NCI-H2029 (cell line): ENCODE measurements around the gene DZIP1L.
"Not testable (repeated sequence)": the region's sequence is repeated elsewhere in the genome, so short reads cannot be mapped to it uniquely, and the experiment has no call there.

ENCODE experiments used
- DNase-seq: peaks from one replicate; lab custom pipeline; 2025; lab: John Stamatoyannopoulos, UW

DZIP1L gene

GRCh38 chr3:138114431-138114918 is 933 bp downstream of the DZIP1L start:
- DNase-seq, result no peak

GRCh38 chr3:138113326-138113725 is 2.1 kb downstream of the DZIP1L start:
- peak; percentile 15 for DNase-seq

- no peak for DNase-seq
Measured at GRCh38 chr3:138112362-138112761, 3.0 kb downstream of the DZIP1L start.

GRCh38 chr3:138105598-138105997 is 9.8 kb downstream of the DZIP1L start:
- no peak for DNase-seq

GRCh38 chr3:138103466-138103865 is 11.9 kb downstream of the DZIP1L start:
- DNase-seq, result no peak

GRCh38 chr3:138101351-138101940 is 14.0 kb downstream of the DZIP1L start:
- DNase-seq, result not testable (repeated sequence)

GRCh38 chr3:138099417-138099816 is 16.0 kb downstream of the DZIP1L start:
- DNase-seq, result no peak

GRCh38 chr3:138097192-138098172 is 17.9 kb downstream of the DZIP1L start:
- DNase-seq, result no peak

GRCh38 chr3:138093721-138094120 is 21.7 kb downstream of the DZIP1L start:
- no peak for DNase-seq

GRCh38 chr3:138092023-138092422 is 23.4 kb downstream of the DZIP1L start:
- no peak for DNase-seq

- no peak for DNase-seq
Measured at GRCh38 chr3:138089091-138089490, 26.3 kb downstream of the DZIP1L start.

GRCh38 chr3:138085745-138086144 is 29.7 kb downstream of the DZIP1L start:
- not testable (repeated sequence) for DNase-seq

- no peak for DNase-seq
Measured at GRCh38 chr3:138084196-138084595, 31.2 kb downstream of the DZIP1L start.

GRCh38 chr3:138082992-138083386 is 32.4 kb downstream of the DZIP1L start:
- DNase-seq, result no peak

GRCh38 chr3:138082085-138082991 is 33.1 kb downstream of the DZIP1L start:
- peak; percentile 60 for DNase-seq

- DNase-seq, result no peak
Measured at GRCh38 chr3:138081371-138082084, 33.9 kb downstream of the DZIP1L start.

- DNase-seq, result no peak
Measured at GRCh38 chr3:138079901-138080300, 35.5 kb downstream of the DZIP1L start.

GRCh38 chr3:138078901-138079344 is 36.5 kb downstream of the DZIP1L start:
- DNase-seq, result no peak

- no peak for DNase-seq
Measured at GRCh38 chr3:138078096-138078495, 37.3 kb downstream of the DZIP1L start.

GRCh38 chr3:138072796-138073195 is 42.6 kb downstream of the DZIP1L start:
- DNase-seq, result no peak

GRCh38 chr3:138070006-138070405 is 45.4 kb downstream of the DZIP1L start:
- DNase-seq, result peak; percentile 83
